ENCODE results near the gene KLHDC7B. TPM values are rescaled to one million over a fixed set of nuclear protein-coding genes. Genes with fewer than 3 reads are reported as not detected.
"Not testable (repeated sequence)": the region's sequence is repeated elsewhere in the genome, so short reads cannot be mapped to it uniquely, and the experiment has no call there.

Gene KLHDC7B
- total RNA-seq, 1 donor from 2014 or later: not detected

GRCh38 chr22:50519151-50519550 is 26.5 kb upstream of the KLHDC7B start:
- Mint-ChIP-seq H3K27me3 (no peaks in the 10 kb centered on the region), H3K4me3 (no peak overlapping the region), H3K36me3 (peaks cover 8% of the 10 kb centered on the region), H3K9me3 (no peaks in the 10 kb centered on the region), H3K27ac (no peak overlapping the region), H3K4me1 (ENCODE audit: unreplicated experiment) (no peaks in the 10 kb centered on the region)
- DNase-seq (ENCODE audit: extremely low spot score, unreplicated experiment): no peak
- TF ChIP-seq CTCF (conservative IDR thresholded peaks at IDR 0.05): no peak

GRCh38 chr22:50520184-50520583 is 25.5 kb upstream of the KLHDC7B start:
- not testable (repeated sequence) for H3K9me3 Mint-ChIP-seq; H3K27ac Mint-ChIP-seq; DNase-seq (ENCODE audit: extremely low spot score, unreplicated experiment); H3K4me1 Mint-ChIP-seq (ENCODE audit: unreplicated experiment); H3K36me3 Mint-ChIP-seq; H3K4me3 Mint-ChIP-seq; H3K27me3 Mint-ChIP-seq

GRCh38 chr22:50520826-50521453 is 24.8 kb upstream of the KLHDC7B start:
- H3K27me3 Mint-ChIP-seq: peaks cover 2% of the 10 kb centered on the region

GRCh38 chr22:50521710-50522109 is 24.0 kb upstream of the KLHDC7B start:
- H3K4me3 Mint-ChIP-seq: no peak overlapping the region
- TF ChIP-seq CTCF (conservative IDR thresholded peaks at IDR 0.05): no peak
- no peak for DNase-seq (ENCODE audit: extremely low spot score, unreplicated experiment)
- H3K27me3 Mint-ChIP-seq: peaks cover 2% of the 10 kb centered on the region
- peaks cover 8% of the 10 kb centered on the region for H3K36me3 Mint-ChIP-seq
- H3K27ac Mint-ChIP-seq: no peak overlapping the region
- H3K9me3 Mint-ChIP-seq: no peaks in the 10 kb centered on the region
- H3K4me1 Mint-ChIP-seq (ENCODE audit: unreplicated experiment): peaks cover 6% of the 10 kb centered on the region

More at GRCh38 chr22:50520826-50521453, 24.8 kb upstream of the KLHDC7B start:
- Mint-ChIP-seq H3K4me3 (no peak overlapping the region), H3K36me3 (peaks cover 8% of the 10 kb centered on the region), H3K9me3 (no peaks in the 10 kb centered on the region), H3K4me1 (ENCODE audit: unreplicated experiment) (peaks cover 6% of the 10 kb centered on the region), H3K27ac (no peak overlapping the region)
- no peak for TF ChIP-seq CTCF (conservative IDR thresholded peaks at IDR 0.05)
- DNase-seq (ENCODE audit: extremely low spot score, unreplicated experiment): no peak

GRCh38 chr22:50522208-50522805 is 23.4 kb upstream of the KLHDC7B start:
- peaks cover 2% of the 10 kb centered on the region for H3K27me3 Mint-ChIP-seq

More at GRCh38 chr22:50522208-50522805, 23.4 kb upstream of the KLHDC7B start:
- H3K9me3 Mint-ChIP-seq: no peaks in the 10 kb centered on the region
- TF ChIP-seq CTCF (conservative IDR thresholded peaks at IDR 0.05): no peak
- no peak overlapping the region for H3K27ac Mint-ChIP-seq
- peaks cover 6% of the 10 kb centered on the region for H3K4me1 Mint-ChIP-seq (ENCODE audit: unreplicated experiment)
- no peak for DNase-seq (ENCODE audit: extremely low spot score, unreplicated experiment)
- no peak overlapping the region for H3K4me3 Mint-ChIP-seq
- H3K36me3 Mint-ChIP-seq: peaks cover 8% of the 10 kb centered on the region

Data from type B pancreatic cell (in vitro differentiated cells).